Activated CD4-positive, alpha-beta T cell treated with anti-CD3 and anti-CD28 coated beads for 4 hours (primary cell): ENCODE results near the gene ID1.
"Not testable (repeated sequence)": the region's sequence is repeated elsewhere in the genome, so short reads cannot be mapped to it uniquely, and the experiment has no call there.

Experiments
- DNase-seq, 2 donors: peaks; one replicate each; pipeline ENCODE4 v3.0.0-alpha.2; 2020

The ID1 gene

GRCh38 chr20:31602779-31603441, 2.2 kb upstream of the ID1 start:
- peak; percentile 23 to 32 for DNase-seq

- peak; percentile 61 to 72 for DNase-seq
Observed at GRCh38 chr20:31603822-31604566, 1.1 kb upstream of the ID1 start.

GRCh38 chr20:31604567-31605030, 490 bp upstream of the ID1 start:
- no peak for DNase-seq

- DNase-seq, result peak in 1 of 2 donors; percentile 7
Observed at GRCh38 chr20:31605902-31606803, 1.1 kb downstream of the ID1 start.

- no peak for DNase-seq
Observed at GRCh38 chr20:31606804-31607639, 1.9 kb downstream of the ID1 start.

- no peak for DNase-seq
Observed at GRCh38 chr20:31607640-31608250, 2.7 kb downstream of the ID1 start.

GRCh38 chr20:31608251-31608945, 3.3 kb downstream of the ID1 start:
- DNase-seq, result no peak

- not testable (repeated sequence) for DNase-seq
Observed at GRCh38 chr20:31612271-31612640, 7.2 kb downstream of the ID1 start.

- no peak for DNase-seq
Observed at GRCh38 chr20:31615416-31615815, 10.3 kb downstream of the ID1 start.

- no peak for DNase-seq
Observed at GRCh38 chr20:31617432-31618104, 12.5 kb downstream of the ID1 start.

GRCh38 chr20:31620246-31620645, 15.2 kb downstream of the ID1 start:
- DNase-seq, result no peak

GRCh38 chr20:31623123-31623505, 18.0 kb downstream of the ID1 start:
- not testable (repeated sequence) for DNase-seq

- not testable (repeated sequence) for DNase-seq
Observed at GRCh38 chr20:31626534-31626933, 21.4 kb downstream of the ID1 start.

- not testable (repeated sequence) for DNase-seq
Observed at GRCh38 chr20:31628057-31628456, 23.0 kb downstream of the ID1 start.

GRCh38 chr20:31630187-31630790, 25.2 kb downstream of the ID1 start:
- no peak for DNase-seq

GRCh38 chr20:31632548-31633338, 27.7 kb downstream of the ID1 start:
- no peak for DNase-seq

GRCh38 chr20:31633339-31633914, 28.3 kb downstream of the ID1 start:
- DNase-seq, result no peak

- no peak for DNase-seq
Observed at GRCh38 chr20:31637660-31638059, 32.6 kb downstream of the ID1 start, which contains the start of gene COX4I2. Gene COX4I2, plus strand, starts transcription at chr20:31637912. Its CDS starts 1,106 bp downstream, at chr20:31639018.

- no peak for DNase-seq
Observed at GRCh38 chr20:31638317-31638716, 33.2 kb downstream of the ID1 start.
